ENCODE data around the gene SLC7A9.

SLC7A9 gene

GRCh38 chr19:32869369-32869965 lies at the start of gene SLC7A9:
Gene SLC7A9, minus strand, starts transcription at chr19:32869767. Its CDS starts 1,233 bp downstream, at chr19:32868534.
- DNase-seq (ENCODE audit: low read depth) = no peak
- no peak within 1 kb of the TSS for H3K4me3 ChIP-seq (ENCODE audit: low read length)
- TF ChIP-seq CTCF (conservative IDR thresholded peaks at IDR 0.05; ENCODE audit: low read depth, low read length) = no peak

- no peak overlapping the region for H3K4me3 ChIP-seq (ENCODE audit: low read length)
- no peak for DNase-seq (ENCODE audit: low read depth)
- TF ChIP-seq CTCF (conservative IDR thresholded peaks at IDR 0.05; ENCODE audit: low read depth, low read length) = no peak
Observed at GRCh38 chr19:32919365-32919764, 49.8 kb upstream of the SLC7A9 start.

GRCh38 chr19:32917616-32917996 lies 48.0 kb upstream of the SLC7A9 start:
- DNase-seq (ENCODE audit: low read depth) = no peak
- H3K4me3 ChIP-seq (ENCODE audit: low read length) = no peak overlapping the region
- no peak for TF ChIP-seq CTCF (conservative IDR thresholded peaks at IDR 0.05; ENCODE audit: low read depth, low read length)

GRCh38 chr19:32916969-32917615 lies 47.5 kb upstream of the SLC7A9 start:
- DNase-seq (ENCODE audit: low read depth) = no peak
- H3K4me3 ChIP-seq (ENCODE audit: low read length) = no peak overlapping the region
- no peak for TF ChIP-seq CTCF (conservative IDR thresholded peaks at IDR 0.05; ENCODE audit: low read depth, low read length)

- no peak for TF ChIP-seq CTCF (conservative IDR thresholded peaks at IDR 0.05; ENCODE audit: low read depth, low read length)
Observed at GRCh38 chr19:32914879-32915660, 45.5 kb upstream of the SLC7A9 start.

GRCh38 chr19:32911467-32911866 lies 41.9 kb upstream of the SLC7A9 start:
- DNase-seq (ENCODE audit: low read depth) = no peak
- no peak for TF ChIP-seq CTCF (conservative IDR thresholded peaks at IDR 0.05; ENCODE audit: low read depth, low read length)
- H3K4me3 ChIP-seq (ENCODE audit: low read length) = no peak overlapping the region

More at GRCh38 chr19:32914879-32915660, 45.5 kb upstream of the SLC7A9 start:
- DNase-seq (ENCODE audit: low read depth) = no peak
- no peak overlapping the region for H3K4me3 ChIP-seq (ENCODE audit: low read length)
